Neural cell (in vitro differentiated cells): Measurements from ENCODE around the gene GTPBP6. TPM values are rescaled to one million over a fixed set of nuclear protein-coding genes. Genes with fewer than 3 reads are reported as not detected.

Source experiments
- H2AFZ ChIP-seq: fragments of 200-600, 300-800 bp; sonication (generic), shearing (Covaris generic); 2 replicates; pipeline ENCODE4 v1.6.0; 2014; ENCODE audit warnings: low read depth, mild to moderate bottlenecking, antibody characterized with exemption, low read length, moderate library complexity
- H3F3A ChIP-seq: fragments of 200-600 bp; shearing (Covaris generic); 2 replicates; pipeline ENCODE4 v1.6.1; 2016; ENCODE audit warnings: mild to moderate bottlenecking, moderate library complexity, mixed read lengths, antibody characterized with exemption, low read length; ENCODE audit not compliant: insufficient read depth, poor library complexity, severe bottlenecking
- H3K27ac ChIP-seq: fragments of 200-600, 300-800 bp; sonication (generic), shearing (Covaris generic); 2 replicates; pipeline ENCODE4 v1.5.1; 2014; ENCODE audit warnings: mild to moderate bottlenecking, low read length, moderate library complexity
- H3K27me3 ChIP-seq: fragments of 300-800, 200-600 bp; sonication (generic), shearing (Covaris generic); 2 replicates; pipeline ENCODE4 v1.6.0; 2014; ENCODE audit warnings: mild to moderate bottlenecking, low read depth, low read length, moderate library complexity; ENCODE audit not compliant: insufficient read depth
- H3K36me3 ChIP-seq: fragments of 300-800, 200-600 bp; sonication (generic), shearing (Covaris generic); 2 replicates; pipeline ENCODE4 v1.5.1; 2014; ENCODE audit warnings: mild to moderate bottlenecking, antibody characterized with exemption, low read length, moderate library complexity; ENCODE audit not compliant: insufficient read depth
- H3K4me2 ChIP-seq: fragments of 300-800, 200-600 bp; sonication (generic), shearing (Covaris generic); 2 replicates; pipeline ENCODE4 v1.6.0; 2014; ENCODE audit warnings: mild to moderate bottlenecking, low read length
- H3K4me3 ChIP-seq: fragments of 300-800, 200-600 bp; sonication (generic), shearing (Covaris generic); 2 replicates; pipeline ENCODE4 v1.5.1; 2014; ENCODE audit warnings: mild to moderate bottlenecking, low read length, moderate library complexity
- H3K79me2 ChIP-seq: fragments of 200-600 bp; shearing (Covaris generic); replicated peaks from 2 replicates; pipeline ENCODE4 v1.6.0; 2014; ENCODE audit warnings: mild to moderate bottlenecking, low read length, moderate library complexity; ENCODE audit not compliant: insufficient read depth
- H3K9ac ChIP-seq: fragments of 300-800, 200-600 bp; sonication (generic), shearing (Covaris generic); 2 replicates; pipeline ENCODE4 v1.6.1; 2016; ENCODE audit warnings: mild to moderate bottlenecking, low read length, mixed read lengths
- H3K9me2 ChIP-seq: fragments of 200-600 bp; shearing (Covaris generic); 2 replicates; pipeline ENCODE4 v1.6.1; 2016; ENCODE audit warnings: mild to moderate bottlenecking, low read length, mixed read lengths; ENCODE audit not compliant: insufficient read depth
- H3K9me3 ChIP-seq: fragments of 200-600, 300-800 bp; sonication (generic), shearing (Covaris generic); 2 replicates; pipeline ENCODE4 v1.6.1; 2016; ENCODE audit warnings: mild to moderate bottlenecking, mixed run types, low read length, moderate library complexity, mixed read lengths
- H4K20me1 ChIP-seq: fragments of 200-600 bp; shearing (Covaris generic); 2 replicates; pipeline ENCODE4 v1.6.1; 2016; ENCODE audit warnings: mild to moderate bottlenecking, mixed run types; ENCODE audit not compliant: insufficient read depth
- EP300 ChIP-seq: fragments of 450-650 bp; conservative IDR thresholded peaks from 2 replicates; pipeline ENCODE4 v1.6.1; 2014; ENCODE audit warnings: antibody characterized with exemption, mild to moderate bottlenecking, moderate library complexity; ENCODE audit not compliant: poor library complexity, severe bottlenecking
- EZH2 ChIP-seq: fragments of 200-600, 300-800 bp; shearing (Covaris generic), sonication (generic); IDR thresholded peaks from 2 replicates; pipeline ENCODE4 v1.6.1; 2014; ENCODE audit warnings: antibody characterized with exemption, low read length, borderline replicate concordance, mild to moderate bottlenecking; ENCODE audit not compliant: insufficient read depth, poor library complexity, severe bottlenecking
- MXI1 ChIP-seq: fragments of 450-650 bp; conservative IDR thresholded peaks from 2 replicates; pipeline ENCODE4 v1.6.1; 2014; ENCODE audit warnings: antibody characterized with exemption, mild to moderate bottlenecking; ENCODE audit not compliant: poor library complexity, severe bottlenecking
- POLR2AphosphoS5 ChIP-seq: IDR thresholded peaks from 2 replicates; pipeline ENCODE4 v1.6.1; 2012
- RAD21 ChIP-seq: fragments of 450-650 bp; conservative IDR thresholded peaks from 2 replicates; pipeline ENCODE4 v1.6.1; 2014; ENCODE audit warnings: antibody characterized with exemption, mild to moderate bottlenecking, moderate library complexity
- REST ChIP-seq: IDR thresholded peaks from 2 replicates; pipeline ENCODE4 v1.6.1; 2012; ENCODE audit warnings: borderline replicate concordance
- SMC3 ChIP-seq: fragments of 450-650 bp; conservative IDR thresholded peaks from 2 replicates; pipeline ENCODE4 v1.6.1; 2014; ENCODE audit warnings: antibody characterized with exemption, mild to moderate bottlenecking, moderate library complexity; ENCODE audit not compliant: poor library complexity
- TAF1 ChIP-seq: IDR thresholded peaks from 2 replicates; pipeline ENCODE4 v1.6.1; 2012; ENCODE audit warnings: low read depth
- polyA plus RNA-seq: library from polyadenylated mRNA; depleted of rRNA; stranded (reverse); fragments of >200 nt; gene quantifications from 2 replicates; pipeline ENCODE4 v1.2.3, GENCODE V29; 2014
- TF ChIP-seq, protein P1 (sequence below): fragments of 450-650 bp; IDR thresholded peaks from 2 replicates; pipeline ENCODE4 v1.5.1; 2014; ENCODE audit warnings: antibody characterized with exemption, mild to moderate bottlenecking, moderate library complexity; ENCODE audit not compliant: poor library complexity, severe bottlenecking

The GTPBP6 gene
- polyA plus RNA-seq, 1 donor from 2014 or later, result 23.6 TPM

DNA sequence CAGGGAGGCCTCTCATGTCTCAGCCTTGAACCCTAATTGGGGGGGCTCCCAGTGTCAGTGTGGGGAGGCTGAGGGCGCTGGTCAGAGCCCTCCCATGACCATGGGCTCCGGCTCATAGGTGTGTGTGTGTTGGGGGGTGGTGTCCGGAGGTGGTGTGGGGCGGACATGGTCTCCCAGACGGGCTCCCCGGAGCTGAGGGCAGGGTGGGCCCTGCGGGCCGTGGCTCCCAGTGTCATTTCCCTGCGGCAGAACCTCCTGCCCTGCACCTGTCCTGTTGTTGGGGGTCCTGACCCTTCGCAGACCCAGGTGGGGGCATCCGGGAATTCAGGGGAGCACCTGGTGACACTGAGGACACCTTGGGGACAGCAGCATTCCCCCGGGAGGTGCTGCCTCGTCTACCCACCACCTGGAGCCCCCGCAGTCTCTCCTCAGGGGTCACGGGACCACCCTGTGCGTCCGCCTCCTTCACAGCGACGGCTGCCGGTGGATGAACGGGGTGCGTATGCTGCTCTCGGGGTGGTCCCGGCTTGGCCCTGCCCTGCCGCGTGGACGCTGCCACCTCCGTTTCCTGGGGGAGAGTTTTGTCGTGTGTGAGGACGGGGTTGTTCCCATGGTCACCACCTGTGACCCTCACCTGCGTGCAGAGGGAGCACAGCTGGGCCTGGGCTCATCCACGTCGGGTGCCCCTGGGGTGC, 14.5 kb upstream of the GTPBP6 start:
- no peaks in the 10 kb centered on the region for H3K9me3 ChIP-seq
- no peak overlapping the region for H3K27ac ChIP-seq
- TF ChIP-seq EZH2 (no peak), MXI1 (no peak), REST (no peak), SMC3 (no peak)
- H2AFZ ChIP-seq, result no peak overlapping the region
- no peak overlapping the region for H3K4me2 ChIP-seq
- no peak overlapping the region for H3K4me3 ChIP-seq
- no peaks in the 10 kb centered on the region for H4K20me1 ChIP-seq
- no peaks in the 10 kb centered on the region for H3K79me2 ChIP-seq
- H3K9me2 ChIP-seq, result no peaks in the 10 kb centered on the region
- H3F3A ChIP-seq, result no peaks in the 10 kb centered on the region
- H3K27me3 ChIP-seq, result no peaks in the 10 kb centered on the region
- H3K36me3 ChIP-seq, result no peaks in the 10 kb centered on the region
- H3K9ac ChIP-seq, result no peak overlapping the region

- no peaks in the 10 kb centered on the region for H3K9me3 ChIP-seq
- no peaks in the 10 kb centered on the region for H3K27me3 ChIP-seq
- TF ChIP-seq, protein P1, sequence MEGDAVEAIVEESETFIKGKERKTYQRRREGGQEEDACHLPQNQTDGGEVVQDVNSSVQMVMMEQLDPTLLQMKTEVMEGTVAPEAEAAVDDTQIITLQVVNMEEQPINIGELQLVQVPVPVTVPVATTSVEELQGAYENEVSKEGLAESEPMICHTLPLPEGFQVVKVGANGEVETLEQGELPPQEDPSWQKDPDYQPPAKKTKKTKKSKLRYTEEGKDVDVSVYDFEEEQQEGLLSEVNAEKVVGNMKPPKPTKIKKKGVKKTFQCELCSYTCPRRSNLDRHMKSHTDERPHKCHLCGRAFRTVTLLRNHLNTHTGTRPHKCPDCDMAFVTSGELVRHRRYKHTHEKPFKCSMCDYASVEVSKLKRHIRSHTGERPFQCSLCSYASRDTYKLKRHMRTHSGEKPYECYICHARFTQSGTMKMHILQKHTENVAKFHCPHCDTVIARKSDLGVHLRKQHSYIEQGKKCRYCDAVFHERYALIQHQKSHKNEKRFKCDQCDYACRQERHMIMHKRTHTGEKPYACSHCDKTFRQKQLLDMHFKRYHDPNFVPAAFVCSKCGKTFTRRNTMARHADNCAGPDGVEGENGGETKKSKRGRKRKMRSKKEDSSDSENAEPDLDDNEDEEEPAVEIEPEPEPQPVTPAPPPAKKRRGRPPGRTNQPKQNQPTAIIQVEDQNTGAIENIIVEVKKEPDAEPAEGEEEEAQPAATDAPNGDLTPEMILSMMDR, result no peak
- TF ChIP-seq TAF1 (no peak), REST (no peak), SMC3 (no peak), EP300 (no peak), RAD21 (no peak), MXI1 (no peak), EZH2 (no peak), POLR2AphosphoS5 (no peak)
Observed at GRCh38 chrX:332496-332860, 13.9 kb upstream of the GTPBP6 start.

More at GRCh38 chrX:332496-332860, 13.9 kb upstream of the GTPBP6 start:
- H3K79me2 ChIP-seq, result no peaks in the 10 kb centered on the region
- H4K20me1 ChIP-seq, result no peaks in the 10 kb centered on the region
- no peaks in the 10 kb centered on the region for H3K36me3 ChIP-seq
- no peak overlapping the region for H3K4me2 ChIP-seq
- no peak overlapping the region for H2AFZ ChIP-seq
- H3K27ac ChIP-seq, result no peak overlapping the region
- H3K4me3 ChIP-seq, result no peak overlapping the region
- H3K9me2 ChIP-seq, result no peaks in the 10 kb centered on the region
- no peaks in the 10 kb centered on the region for H3F3A ChIP-seq
- no peak overlapping the region for H3K9ac ChIP-seq
